GDM1 (cell line): Measurements from ENCODE around the gene DNASE1.

ENCODE experiments used
- DNase-seq: peaks from one replicate; lab custom pipeline; 2025; lab: John Stamatoyannopoulos, UW

The DNASE1 gene

DNA sequence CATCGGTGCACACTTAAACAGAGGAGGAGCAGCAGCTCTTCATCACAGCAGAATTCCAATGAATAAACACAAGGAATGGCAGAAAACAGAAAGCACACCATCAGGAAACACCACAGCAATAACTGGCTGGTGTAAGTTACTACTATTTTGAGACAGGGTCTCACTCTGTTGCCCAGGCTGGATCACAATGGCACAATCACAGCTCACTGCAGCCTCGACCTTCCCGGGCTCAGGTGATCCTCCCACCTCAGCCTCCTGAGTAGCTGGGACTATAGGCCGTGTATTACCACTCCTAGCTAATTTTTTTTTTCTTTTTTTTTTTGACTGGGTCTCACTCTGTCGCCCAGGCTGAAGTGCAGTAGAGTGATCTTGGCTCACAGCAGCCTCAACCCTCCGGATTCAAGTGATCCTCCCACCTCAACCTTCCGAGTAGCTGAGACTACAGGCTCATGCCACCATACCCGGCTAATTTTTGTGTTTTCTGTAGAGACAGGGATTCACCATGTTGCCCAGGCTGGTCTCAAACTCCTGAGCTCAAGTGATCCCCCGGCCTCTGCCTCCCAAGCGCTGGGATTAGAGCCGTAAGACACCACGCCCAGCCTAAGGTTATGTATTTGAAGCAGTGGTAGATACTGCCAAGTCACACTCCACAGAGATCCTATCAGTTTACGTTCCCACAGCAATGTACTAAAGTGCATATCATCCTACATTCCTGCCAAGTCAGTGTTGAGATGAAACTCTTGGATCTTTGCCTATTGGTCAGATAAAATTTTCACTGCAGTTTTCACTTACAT lies 42.1 kb downstream of the DNASE1 start:
- no peak for DNase-seq

DNA sequence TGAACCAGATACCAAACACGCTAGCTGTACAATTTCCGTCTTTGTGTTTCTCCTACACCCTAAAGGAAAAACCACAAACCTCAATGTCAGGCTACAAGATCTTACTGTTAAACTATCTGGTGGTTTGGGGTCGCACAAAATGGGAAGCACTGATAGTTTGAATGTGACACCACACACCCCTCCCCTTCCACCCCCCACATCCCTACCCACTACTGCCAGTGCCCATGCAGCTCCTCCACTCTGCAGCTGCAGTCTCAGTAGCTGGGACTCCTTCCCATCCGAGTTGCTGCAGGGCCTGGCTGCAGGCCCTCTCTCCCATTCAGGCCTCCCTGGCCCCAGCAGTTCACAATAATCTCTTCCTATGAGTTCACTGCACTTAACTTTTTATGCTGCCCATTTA lies 44.5 kb downstream of the DNASE1 start:
- DNase-seq, result peak; percentile 77

DNA sequence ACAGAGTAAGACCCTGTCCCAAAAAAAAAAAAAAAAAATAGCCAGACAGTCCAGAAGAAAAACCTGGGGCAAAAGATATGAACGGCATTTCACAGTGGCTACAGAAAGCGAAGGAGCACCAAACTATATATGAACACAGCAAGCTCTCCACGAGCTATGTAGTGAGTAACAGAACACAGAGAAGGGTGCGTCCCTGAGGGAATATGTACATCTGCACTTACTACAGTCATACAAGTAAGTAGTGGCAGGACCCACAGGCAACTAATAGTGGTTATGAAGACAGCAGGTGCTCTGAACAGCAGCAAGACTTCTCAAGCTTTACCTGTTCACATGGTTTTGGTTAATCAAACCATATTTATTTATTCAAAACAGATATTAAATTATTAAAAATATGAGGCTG lies 47.0 kb downstream of the DNASE1 start:
- DNase-seq, result no peak

DNA sequence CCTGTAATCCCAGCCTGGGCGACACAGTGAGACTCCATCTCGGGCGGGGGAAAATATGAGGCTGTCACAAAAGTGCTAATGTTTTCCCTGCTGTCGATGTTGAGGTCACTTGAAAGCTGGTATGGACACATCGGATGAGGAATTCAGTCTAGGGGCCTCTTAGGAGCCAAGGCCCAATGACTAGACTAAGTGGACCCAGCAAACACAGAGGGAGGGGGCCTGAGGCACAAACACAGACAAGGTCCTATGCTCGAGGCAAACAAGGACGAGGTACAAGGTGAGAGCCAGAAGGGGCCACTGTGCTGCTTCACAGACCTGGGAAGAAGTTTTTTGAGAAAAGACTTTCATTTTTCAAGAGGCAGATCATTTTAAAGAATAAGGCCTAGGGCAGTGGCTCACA lies 47.6 kb downstream of the DNASE1 start:
- no peak for DNase-seq

DNA sequence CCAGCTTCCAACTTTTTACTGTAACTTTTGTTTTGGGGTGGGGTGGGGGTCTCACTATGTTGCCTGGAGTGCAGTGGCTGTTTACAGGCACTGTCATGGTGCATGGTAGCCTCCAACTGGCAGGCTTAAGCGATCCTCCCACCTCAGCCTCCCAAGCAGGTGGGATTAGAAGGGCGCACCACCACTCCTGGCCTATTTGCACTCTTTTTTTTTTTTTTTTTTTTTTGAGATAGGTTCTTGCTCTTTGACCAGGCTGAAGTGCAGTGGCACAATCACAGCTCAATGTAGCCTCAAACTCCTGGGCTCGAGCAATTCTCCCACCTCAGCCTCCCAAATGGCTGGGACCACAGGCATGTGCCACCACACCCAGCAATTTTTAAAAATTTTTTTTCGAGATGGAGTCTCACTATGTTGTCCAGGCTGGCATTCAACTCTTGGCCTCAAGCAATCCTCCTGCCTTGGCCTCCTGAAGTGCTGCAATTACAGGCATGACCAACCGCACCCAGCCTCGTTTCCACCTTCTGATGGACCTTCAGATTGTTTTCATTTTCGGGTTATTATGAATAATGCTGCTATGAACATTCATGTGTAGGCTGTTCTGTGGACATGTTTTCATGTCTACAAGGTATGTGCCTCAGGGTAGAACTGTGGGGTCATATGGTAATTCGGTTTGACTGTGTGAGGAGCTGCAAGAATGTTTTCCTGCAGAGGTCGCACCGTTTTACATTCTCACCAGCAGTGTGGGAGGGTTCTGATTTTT lies 51.9 kb downstream of the DNASE1 start:
- DNase-seq, result no peak
